Nephron (organoid): ENCODE data around the gene HECTD2.

Experiments used
- H3K27ac Mint-ChIP-seq, 3 experiments: 2 replicates each; pipeline ENCODE4 v1.8.0; 2020; ENCODE audit warnings: mixed read lengths in 3 of 3, mild to moderate bottlenecking in 2 of 3, moderate library complexity in 1 of 3
- H3K27me3 Mint-ChIP-seq: 2 replicates; pipeline ENCODE4 v1.8.0; 2021; ENCODE audit warnings: low read depth, mild to moderate bottlenecking, moderate library complexity, mixed read lengths
- H3K36me3 Mint-ChIP-seq: 2 replicates; pipeline ENCODE4 v1.8.0; 2020; ENCODE audit warnings: low read depth, mixed read lengths
- H3K4me1 Mint-ChIP-seq: 2 replicates; pipeline ENCODE4 v1.8.0; 2020; ENCODE audit warnings: mixed read lengths
- H3K4me3 Mint-ChIP-seq, 3 experiments: 2 replicates each; pipeline ENCODE4 v1.8.0; 2020; ENCODE audit warnings: mild to moderate bottlenecking in 3 of 3, mixed read lengths in 3 of 3, moderate library complexity in 2 of 3
- H3K9me3 Mint-ChIP-seq: 2 replicates; pipeline ENCODE4 v1.8.0; 2020; ENCODE audit warnings: mixed read lengths
- TF ChIP-seq, protein P1 (sequence below), 3 experiments: fragments of 200-600 bp; sonication (generic); IDR thresholded peaks; one replicate each; pipeline ENCODE4 v1.5.0; 2021; ENCODE audit warnings: antibody characterized with exemption in 3 of 3; ENCODE audit not compliant: unreplicated experiment in 3 of 3

HECTD2 gene

DNA sequence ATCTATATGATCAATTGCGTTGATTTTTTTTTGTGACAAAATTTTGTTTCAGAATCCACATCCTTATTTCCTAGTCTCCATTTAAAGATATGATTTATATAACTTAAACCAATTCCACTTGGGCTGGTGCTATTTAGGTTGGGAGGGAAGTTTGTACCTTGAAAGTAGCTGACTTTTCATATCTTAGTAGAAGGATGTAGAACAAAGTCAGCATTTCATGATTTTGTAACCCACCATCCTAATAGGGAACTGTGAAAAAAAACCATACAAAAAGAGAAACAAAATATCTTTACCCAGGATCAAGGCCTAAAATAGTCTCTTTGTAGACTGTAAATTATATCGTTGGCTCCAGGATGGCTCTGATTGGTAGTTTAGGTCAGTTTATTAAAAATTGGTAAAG is 8.3 kb downstream of the HECTD2 start:
- no peaks in the 10 kb centered on the region for H3K9me3 Mint-ChIP-seq
- no peak overlapping the region for H3K4me3 Mint-ChIP-seq
- TF ChIP-seq, protein P1, sequence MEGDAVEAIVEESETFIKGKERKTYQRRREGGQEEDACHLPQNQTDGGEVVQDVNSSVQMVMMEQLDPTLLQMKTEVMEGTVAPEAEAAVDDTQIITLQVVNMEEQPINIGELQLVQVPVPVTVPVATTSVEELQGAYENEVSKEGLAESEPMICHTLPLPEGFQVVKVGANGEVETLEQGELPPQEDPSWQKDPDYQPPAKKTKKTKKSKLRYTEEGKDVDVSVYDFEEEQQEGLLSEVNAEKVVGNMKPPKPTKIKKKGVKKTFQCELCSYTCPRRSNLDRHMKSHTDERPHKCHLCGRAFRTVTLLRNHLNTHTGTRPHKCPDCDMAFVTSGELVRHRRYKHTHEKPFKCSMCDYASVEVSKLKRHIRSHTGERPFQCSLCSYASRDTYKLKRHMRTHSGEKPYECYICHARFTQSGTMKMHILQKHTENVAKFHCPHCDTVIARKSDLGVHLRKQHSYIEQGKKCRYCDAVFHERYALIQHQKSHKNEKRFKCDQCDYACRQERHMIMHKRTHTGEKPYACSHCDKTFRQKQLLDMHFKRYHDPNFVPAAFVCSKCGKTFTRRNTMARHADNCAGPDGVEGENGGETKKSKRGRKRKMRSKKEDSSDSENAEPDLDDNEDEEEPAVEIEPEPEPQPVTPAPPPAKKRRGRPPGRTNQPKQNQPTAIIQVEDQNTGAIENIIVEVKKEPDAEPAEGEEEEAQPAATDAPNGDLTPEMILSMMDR (IDR thresholded peaks at IDR 0.05; ENCODE audit: unreplicated experiment in 3 of 3), result no peak
- H3K27ac Mint-ChIP-seq, result no peak overlapping the region
- no peaks in the 10 kb centered on the region for H3K27me3 Mint-ChIP-seq
- peaks cover 9% of the 10 kb centered on the region for H3K4me1 Mint-ChIP-seq
- H3K36me3 Mint-ChIP-seq, result no peaks in the 10 kb centered on the region

DNA sequence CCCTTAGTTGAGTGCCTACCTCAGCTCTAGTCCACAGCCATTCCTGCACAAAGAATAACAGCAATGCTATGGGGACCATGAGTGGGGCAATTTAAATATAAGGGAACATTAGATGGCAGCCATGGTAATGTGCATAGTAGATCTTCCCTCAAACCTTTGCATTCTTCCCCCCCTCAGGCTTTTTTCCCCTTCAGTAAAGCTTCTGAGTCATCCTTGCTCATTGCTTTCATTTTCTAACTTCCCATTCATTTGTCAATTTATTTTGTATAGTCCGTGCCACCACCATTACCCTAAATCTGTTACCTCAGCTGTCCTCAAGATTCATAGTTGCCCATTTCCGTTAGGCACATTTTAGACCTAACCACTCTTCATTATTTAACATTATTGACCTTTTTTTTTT is 10.7 kb downstream of the HECTD2 start:
- Mint-ChIP-seq H3K36me3 (peaks cover 3% of the 10 kb centered on the region), H3K4me3 (no peak overlapping the region), H3K9me3 (no peaks in the 10 kb centered on the region), H3K27ac (no peak overlapping the region), H3K27me3 (no peaks in the 10 kb centered on the region), H3K4me1 (peaks cover 9% of the 10 kb centered on the region)
- TF ChIP-seq, protein P1 (IDR thresholded peaks at IDR 0.05; ENCODE audit: unreplicated experiment in 3 of 3), result no peak

DNA sequence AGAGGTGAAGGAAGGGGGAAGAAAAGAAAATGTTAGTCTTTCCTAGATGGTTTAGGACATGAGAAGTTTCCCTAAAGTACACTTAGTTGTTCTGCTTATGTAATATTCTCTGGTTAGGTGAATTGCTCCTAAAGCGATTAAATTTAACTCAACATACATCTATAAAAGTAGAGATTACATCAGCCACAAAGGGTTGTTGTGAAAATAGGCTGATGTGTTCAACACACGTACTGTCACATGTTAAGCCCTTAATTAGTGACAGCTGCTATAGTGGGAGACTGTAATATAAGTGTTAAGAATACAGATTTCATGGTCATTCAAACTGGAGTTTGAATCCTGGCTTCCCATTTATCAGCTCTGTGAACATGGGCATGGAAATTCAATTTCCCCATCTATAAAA is 12.8 kb downstream of the HECTD2 start:
- Mint-ChIP-seq H3K27me3 (no peaks in the 10 kb centered on the region), H3K36me3 (peaks cover 16% of the 10 kb centered on the region), H3K4me1 (peaks cover 4% of the 10 kb centered on the region)

DNA sequence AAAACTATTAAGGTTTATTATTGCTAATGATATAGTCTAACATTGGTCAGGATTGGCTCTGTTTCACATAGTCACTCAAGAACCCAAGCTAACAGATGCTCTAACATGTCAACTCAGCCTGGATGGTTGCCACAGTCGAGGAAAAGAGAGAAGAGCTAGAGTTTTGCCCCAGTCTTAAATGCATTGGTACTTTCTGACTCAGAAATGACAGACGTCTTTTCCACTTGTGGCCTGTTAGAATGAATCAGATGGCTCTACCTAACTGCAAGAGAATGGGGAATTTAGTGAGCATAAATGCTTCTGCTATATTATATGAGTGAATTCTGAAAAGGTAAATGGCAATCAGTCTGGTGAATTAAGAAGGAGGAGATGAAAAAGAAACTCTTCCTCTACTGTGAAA is 13.9 kb downstream of the HECTD2 start:
- H3K27me3 Mint-ChIP-seq, result no peaks in the 10 kb centered on the region
- peaks cover 19% of the 10 kb centered on the region for H3K36me3 Mint-ChIP-seq
- peaks cover 8% of the 10 kb centered on the region for H3K9me3 Mint-ChIP-seq
- H3K4me1 Mint-ChIP-seq, result peaks cover 4% of the 10 kb centered on the region
- TF ChIP-seq, protein P1 (IDR thresholded peaks at IDR 0.05; ENCODE audit: unreplicated experiment in 3 of 3), result no peak
- H3K4me3 Mint-ChIP-seq, result no peak overlapping the region
- H3K27ac Mint-ChIP-seq, result no peak overlapping the region

More for the DNA sequence above, 12.8 kb downstream of the HECTD2 start:
- peaks cover 5% of the 10 kb centered on the region for H3K9me3 Mint-ChIP-seq
- TF ChIP-seq, protein P1 (IDR thresholded peaks at IDR 0.05; ENCODE audit: unreplicated experiment in 3 of 3), result no peak
- no peak overlapping the region for H3K27ac Mint-ChIP-seq
- H3K4me3 Mint-ChIP-seq, result no peak overlapping the region

DNA sequence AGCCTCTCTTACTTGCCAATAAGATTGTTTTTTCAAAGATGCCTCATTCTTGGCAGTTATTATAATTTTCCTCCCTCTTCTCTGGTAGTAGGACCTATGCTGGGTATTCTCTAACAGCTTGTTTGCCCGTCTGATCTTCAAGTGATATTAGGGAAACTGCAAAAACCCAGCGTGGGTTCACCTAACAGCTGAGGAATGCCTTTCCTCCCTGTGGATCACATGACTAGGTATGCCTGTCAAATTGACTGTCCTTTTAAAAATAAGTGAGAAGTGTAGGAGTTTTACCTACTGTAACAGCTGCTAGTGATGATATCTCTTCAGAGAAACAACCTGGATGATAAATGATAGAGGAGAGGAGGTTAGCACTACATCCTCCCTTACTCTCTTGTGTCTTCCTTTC is 22.0 kb downstream of the HECTD2 start:
- Mint-ChIP-seq H3K4me1 (peaks cover 14% of the 10 kb centered on the region), H3K36me3 (peaks cover 67% of the 10 kb centered on the region), H3K4me3 (no peak overlapping the region), H3K27me3 (no peaks in the 10 kb centered on the region), H3K27ac (peak overlapping the region in 2 of 3 experiments; percentile 46 to 75), H3K9me3 (peaks cover 7% of the 10 kb centered on the region)
- TF ChIP-seq, protein P1 (IDR thresholded peaks at IDR 0.05; ENCODE audit: unreplicated experiment in 3 of 3), result no peak

DNA sequence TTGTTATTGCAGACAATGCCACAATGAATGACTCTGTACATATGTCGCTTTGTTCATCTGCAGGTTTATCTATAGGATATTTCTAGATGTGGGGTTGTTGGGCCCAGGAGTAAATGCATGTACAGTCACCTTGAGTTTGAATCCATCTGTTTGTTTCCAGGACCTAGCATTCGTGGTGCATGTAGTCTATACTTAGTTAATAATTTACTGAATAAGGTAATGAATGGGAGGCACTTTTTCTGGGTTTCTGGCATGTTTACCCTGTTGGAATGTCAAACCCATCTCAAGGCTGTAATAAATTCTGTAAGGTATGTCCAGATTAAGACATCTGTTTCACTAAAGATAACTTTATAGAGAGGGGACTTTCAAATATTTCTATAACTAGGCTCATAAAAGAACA is 23.5 kb downstream of the HECTD2 start:
- H3K9me3 Mint-ChIP-seq, result peaks cover 16% of the 10 kb centered on the region
- H3K4me1 Mint-ChIP-seq, result peaks cover 14% of the 10 kb centered on the region
- H3K4me3 Mint-ChIP-seq, result no peak overlapping the region
- H3K27ac Mint-ChIP-seq, result peak overlapping the region in 1 of 3 experiments; percentile 55
- peaks cover 77% of the 10 kb centered on the region for H3K36me3 Mint-ChIP-seq
- TF ChIP-seq, protein P1 (IDR thresholded peaks at IDR 0.05; ENCODE audit: unreplicated experiment in 3 of 3), result no peak
- H3K27me3 Mint-ChIP-seq, result no peaks in the 10 kb centered on the region
